NT2/D1 (cell line): ENCODE measurements around the gene MFAP1.

Experiments
- YY1 ChIP-seq: IDR thresholded peaks from 2 replicates; pipeline ENCODE4 v1.6.1; 2011; ENCODE audit not compliant: insufficient read length, insufficient read depth
- ZNF274 ChIP-seq: IDR thresholded peaks from 2 replicates; pipeline ENCODE4 v1.6.1; 2011; ENCODE audit warnings: mild to moderate bottlenecking, low read depth, low read length

DNA sequence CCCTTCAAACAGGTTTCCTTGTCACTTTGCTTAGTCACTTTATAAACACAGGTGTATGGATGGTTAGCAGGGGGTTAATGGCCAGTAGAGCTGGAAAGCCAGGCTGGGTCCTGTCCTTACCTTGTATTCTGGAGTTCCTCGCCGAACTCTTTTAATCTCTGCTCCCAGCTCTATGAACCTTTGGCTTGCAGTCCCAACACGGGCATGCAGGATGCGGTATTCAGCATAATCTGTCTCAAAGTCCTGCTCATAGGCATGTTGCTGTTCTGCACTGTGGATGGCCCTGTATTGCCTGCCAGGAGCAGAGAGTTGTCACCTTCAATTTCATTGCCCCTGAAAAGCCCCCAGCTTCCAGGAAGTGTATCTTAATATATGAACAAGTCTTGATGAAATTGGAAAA is 50.4 kb downstream of the MFAP1 start:
- TF ChIP-seq ZNF274 (no peak), YY1 (no peak)
